Measurements from ENCODE around the gene C2CD4C.

DNA sequence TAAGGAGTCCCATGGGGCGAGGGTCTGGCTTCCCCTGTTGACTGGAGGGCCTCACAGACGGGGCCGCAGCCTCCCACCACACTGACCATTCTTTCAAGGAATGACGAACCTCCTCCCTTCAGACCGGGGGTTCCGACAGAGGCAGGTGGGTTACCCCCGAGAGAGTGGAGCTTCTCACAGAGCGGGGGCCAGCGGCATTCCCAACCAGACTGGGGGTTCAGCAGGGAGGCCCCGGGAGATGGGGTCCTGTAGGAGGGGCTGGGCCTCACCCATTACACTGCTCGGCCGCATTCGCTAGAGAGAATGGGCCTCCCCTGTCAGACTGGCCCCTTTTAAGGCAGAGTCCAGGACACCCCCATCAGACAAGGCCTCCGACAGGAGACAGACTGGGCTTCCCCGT, 15.6 kb upstream of the C2CD4C start:
- TF ChIP-seq SP1 (IDR thresholded peaks at IDR 0.05) = no peak
- TF ChIP-seq SUZ12 (IDR thresholded peaks at IDR 0.05) = no peak
- no peak for TF ChIP-seq CTBP1 (IDR thresholded peaks at IDR 0.05; ENCODE audit: borderline replicate concordance)

All from HEK293T (cell line).